NCI-H128 (cell line): ENCODE data around the gene MT3.

Source experiments
- DNase-seq: peaks from one replicate; lab custom pipeline; 2025; ENCODE audit not compliant: unreplicated experiment; lab: John Stamatoyannopoulos, UW

Gene MT3

DNA sequence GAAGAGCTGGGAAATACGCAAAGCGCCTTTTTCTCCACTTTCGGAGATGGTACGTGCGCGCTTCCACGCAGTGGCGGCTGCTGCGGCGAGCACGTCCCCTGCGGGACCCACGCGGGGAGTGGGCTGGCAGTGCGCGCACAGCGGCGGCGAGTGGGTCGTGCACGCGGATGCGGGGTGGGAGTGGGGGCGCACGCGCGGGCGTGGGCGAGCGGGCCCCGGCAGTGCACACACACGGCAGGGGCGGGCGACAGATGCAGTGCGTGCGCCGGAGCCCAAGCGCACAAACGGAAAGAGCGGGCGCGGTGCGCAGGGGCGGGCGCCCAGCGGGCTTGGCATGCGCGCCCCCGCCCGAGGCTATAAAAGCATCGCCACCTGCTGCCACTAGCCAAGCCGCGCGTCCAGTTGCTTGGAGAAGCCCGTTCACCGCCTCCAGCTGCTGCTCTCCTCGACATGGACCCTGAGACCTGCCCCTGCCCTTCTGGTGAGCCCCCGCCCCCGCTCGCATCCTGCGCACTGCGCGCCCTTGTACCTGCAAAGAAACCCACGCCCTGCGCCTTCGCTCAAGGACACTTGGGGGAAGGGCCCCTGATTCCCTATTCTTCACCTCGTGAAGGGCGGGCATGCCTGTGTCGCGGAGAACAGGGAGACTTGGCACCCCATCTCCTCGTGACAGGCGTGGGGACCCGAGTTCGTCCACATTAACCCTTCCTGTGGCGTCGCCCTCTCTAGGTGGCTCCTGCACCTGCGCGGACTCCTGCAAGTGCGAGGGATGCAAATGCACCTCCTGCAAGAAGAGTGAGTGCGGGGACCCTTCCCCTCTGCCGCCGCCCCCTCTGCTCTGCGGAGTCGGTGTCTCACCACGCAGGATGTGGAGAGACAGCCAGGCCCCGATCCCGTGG lies at the start of gene MT3:
TSS of gene MT3 (plus strand) at position 388 of the 899 bp plus-strand sequence. CDS start at position 451, 63 bp downstream.
- DNase-seq: peak; percentile 27

- no peak for DNase-seq
These were observed 49.7 kb upstream of the MT3 start for GRCh38 chr16:56539656-56540055.

DNA sequence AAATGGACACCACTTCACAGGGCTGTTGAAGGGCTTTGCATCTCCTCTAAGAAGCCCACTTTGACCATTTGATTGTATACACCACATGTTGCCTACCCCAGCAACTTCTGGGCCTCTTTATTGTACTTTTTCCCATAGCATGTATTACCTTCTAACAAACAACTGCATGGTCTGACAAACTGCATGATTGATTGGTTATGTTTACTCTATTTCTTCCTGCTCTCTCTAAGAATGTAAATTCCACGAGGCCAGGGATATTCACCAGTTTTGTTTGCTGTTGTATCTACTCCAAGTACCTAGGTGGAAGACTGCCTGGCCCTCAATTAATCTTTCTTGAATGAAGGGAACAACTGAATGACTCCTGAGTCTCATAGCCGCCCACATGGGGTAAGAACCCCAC lies 47.3 kb upstream of the MT3 start:
- DNase-seq: no peak

- no peak for DNase-seq
These were observed 42.0 kb upstream of the MT3 start for GRCh38 chr16:56547120-56547948.

DNA sequence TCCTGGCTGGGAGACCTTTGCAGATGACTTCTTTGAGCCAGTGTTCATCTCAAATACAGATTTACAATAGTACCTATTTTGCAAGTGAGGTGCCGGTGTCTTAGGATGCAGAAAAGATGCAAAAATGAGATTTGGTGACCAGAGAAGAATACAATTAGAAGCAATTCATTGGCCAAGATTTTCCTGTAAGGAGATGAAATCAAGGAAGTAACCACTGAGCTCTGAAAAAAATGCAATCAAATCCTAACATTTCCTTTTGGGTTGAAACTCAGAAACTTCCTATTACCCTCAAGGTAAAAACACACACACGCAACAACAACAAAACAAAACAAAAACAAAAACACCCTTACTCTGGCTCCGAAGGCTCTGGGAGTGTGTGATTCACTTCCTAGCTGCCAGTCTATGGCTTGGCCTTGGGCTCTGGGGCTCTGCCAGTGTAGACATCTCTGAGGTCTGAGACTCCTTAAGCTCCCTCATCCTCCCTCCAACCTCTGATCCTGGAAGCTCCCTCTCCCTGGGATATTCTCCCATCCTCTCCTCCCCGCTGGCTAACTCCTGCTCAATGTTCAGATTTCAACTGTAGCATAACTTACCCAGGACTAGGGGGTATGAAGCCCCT lies 41.3 kb upstream of the MT3 start:
- no peak for DNase-seq

DNA sequence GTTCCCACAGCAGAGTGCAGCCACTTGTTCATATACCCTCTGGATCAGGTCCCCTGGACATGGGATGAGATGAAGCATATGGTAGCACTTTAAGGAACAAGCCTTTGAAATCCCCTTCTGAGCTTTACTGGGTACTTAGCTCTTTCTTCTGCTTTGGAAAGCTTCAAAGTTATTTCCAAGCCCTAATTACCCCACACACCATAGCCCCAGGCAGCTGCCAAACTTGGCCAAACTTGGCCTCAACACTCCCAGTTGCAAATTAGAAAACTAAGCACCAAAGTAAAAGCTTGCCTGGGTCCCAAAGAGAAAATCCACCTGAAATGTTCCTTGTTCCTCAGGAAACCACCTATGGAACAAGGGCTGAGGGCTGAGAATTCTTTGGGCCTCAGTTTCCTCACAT lies 40.2 kb upstream of the MT3 start:
- DNase-seq: no peak

DNA sequence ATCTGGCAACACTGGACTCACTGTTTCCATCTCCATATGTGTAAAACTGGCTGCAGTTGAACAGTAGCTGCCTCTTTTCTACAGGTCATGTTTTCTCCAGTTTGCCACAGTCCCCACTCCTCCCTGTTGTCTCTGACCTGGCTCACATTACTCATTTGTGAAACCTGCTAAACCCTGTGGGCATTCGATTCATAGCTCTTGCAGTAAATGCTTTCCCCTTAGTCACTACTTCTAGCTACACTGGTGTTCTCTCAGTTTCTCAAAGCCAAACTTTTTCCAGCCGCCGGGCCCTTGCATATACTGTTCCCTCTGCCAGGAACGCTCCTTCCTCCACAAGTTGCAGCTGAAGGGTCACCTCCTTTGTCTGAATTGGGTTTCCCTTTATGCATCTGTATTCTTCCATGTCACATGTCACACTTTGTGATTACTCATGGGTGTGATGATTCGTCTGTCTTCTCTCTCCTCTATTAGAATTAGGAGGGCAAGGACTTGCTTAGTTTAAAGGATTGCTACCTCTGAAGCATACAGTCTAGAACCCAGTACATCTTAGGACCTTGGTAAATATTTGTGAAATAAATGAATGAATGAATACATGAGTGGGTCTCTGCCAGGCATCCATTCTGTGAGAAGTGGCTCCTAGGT lies 39.5 kb upstream of the MT3 start:
- no peak for DNase-seq

DNA sequence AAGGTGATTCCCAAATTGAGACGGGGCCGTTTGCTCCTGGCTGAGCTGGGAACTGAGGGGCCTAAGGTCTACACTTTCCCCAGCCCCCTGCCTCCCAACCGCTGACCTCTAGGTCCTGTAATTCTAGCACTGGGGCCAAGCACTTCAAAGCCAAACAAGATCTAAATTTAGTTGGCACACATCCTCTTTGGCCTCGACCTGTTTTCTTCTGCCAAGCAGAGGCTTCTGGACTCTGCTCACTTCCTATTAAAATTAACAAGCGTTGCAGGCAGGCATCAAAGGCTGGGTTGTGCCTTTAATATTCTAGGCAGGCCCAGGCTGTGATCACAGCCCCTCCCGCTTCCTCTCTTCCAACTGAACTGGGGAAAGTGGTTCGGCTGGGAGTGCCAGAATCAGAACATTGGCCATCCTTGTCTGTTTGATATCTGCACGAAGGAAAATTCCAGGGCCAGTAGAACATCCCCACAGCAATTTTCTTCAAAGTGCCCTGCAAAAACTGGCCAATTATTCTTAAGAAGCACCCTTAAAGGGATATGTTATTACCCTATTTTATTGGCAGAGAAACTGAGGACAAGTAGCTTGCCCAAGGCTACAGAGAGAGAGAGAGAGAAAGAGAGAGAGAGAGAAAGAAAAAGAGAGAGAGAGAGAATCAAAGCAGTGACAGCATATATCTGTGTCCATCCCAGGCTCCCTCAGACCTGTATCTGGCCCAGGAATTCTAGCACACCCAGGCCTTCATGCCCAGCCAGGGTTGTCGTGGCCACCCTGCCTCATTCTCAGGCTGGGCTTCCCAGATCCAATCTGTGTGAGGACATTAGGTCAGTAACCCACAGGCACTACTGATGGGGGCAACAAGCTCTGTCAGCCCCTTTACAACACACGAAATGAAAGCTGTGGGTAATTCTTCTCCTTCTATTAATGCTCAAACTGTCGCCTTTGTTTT lies 37.3 kb upstream of the MT3 start:
- DNase-seq: no peak

DNA sequence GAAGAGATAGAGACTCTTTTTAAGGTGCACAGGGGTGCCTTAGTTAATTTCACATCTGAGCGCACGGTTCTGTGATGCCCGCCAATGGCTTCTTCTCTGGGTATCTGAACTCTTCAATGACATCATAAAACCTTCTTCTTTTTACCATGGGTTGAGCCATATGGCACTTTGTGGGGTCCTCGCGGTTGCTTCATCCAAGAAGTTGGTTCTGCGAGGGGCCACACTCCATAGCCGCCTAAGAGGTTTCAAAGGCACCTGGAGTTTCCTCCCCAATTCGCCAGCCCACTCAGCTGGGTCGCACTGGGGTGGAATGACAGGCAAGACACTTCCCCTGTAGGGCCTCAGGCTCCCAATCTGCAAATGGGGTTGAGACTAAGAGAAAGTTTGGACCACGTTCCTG lies 34.9 kb upstream of the MT3 start:
- no peak for DNase-seq

GRCh38 chr16:56558024-56558747 lies 31.1 kb upstream of the MT3 start:
- no peak for DNase-seq

DNA sequence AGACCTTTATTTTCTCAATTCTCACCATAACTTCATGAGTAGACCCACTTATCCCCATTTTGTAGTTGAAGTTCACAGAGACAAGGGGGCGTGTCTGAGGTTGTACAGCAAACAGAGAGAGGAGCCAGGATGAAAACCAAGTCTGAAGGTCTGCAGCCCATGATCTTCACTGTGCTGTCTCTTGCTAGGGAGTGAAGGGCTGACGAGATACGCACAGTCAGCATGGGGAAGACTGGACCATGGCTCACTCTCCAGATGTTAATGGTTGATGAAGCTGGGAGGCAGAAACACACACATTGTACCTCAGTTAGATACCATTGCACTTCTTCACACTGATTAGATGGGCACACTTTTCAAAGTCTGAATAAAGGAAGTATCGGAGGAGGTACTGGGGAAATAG lies 30.2 kb upstream of the MT3 start:
- DNase-seq: no peak

- no peak for DNase-seq
These were observed 28.9 kb upstream of the MT3 start for GRCh38 chr16:56560447-56560846.

GRCh38 chr16:56561126-56561525 lies 28.2 kb upstream of the MT3 start:
- DNase-seq: no peak

GRCh38 chr16:56564793-56565477 lies 24.4 kb upstream of the MT3 start, which contains the start of gene MT4:
TSS of gene MT4 (plus strand) at chr16:56565073. CDS start at chr16:56565129, 56 bp downstream.
- DNase-seq: no peak

DNA sequence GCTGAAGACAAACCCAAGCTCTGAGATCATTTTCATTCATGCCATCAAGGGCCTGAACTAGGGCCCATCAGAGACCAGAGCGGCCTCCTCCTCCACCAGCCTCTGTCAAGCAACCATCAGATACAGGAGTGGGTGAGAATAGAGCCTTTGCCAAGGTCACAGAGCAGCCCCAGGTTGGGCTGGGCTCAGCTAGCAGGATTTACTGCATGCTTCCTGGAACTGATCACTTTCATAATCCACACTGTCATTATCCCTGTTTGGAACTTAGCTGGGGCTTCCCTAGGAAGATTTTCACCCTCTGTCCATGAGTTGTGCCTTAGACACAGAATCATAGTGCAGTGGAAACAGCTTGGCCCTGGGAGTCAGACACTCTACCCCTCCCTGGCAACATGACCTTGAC lies 19.4 kb upstream of the MT3 start:
- DNase-seq: no peak

DNA sequence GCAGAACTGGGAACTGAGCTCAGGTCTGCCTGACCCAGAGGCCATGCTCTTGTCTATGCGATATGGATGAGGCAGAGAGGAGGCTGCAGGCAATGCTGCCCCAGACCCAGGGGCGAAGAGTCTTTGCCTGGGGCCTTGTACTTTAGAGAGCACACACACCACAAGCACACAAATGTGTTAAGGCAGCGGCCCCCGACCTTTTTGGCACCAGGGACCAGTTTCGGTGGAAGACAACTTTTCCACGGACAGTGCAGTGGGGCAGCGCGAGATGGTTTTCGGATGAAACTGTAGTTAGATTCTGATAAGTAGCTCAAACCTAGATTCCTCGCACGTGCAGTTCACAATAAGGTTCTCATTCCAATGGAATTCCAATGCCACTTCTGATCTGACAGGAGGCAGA lies 17.8 kb upstream of the MT3 start:
- DNase-seq: no peak

- no peak for DNase-seq
These were observed 14.7 kb upstream of the MT3 start for GRCh38 chr16:56574625-56575024.

DNA sequence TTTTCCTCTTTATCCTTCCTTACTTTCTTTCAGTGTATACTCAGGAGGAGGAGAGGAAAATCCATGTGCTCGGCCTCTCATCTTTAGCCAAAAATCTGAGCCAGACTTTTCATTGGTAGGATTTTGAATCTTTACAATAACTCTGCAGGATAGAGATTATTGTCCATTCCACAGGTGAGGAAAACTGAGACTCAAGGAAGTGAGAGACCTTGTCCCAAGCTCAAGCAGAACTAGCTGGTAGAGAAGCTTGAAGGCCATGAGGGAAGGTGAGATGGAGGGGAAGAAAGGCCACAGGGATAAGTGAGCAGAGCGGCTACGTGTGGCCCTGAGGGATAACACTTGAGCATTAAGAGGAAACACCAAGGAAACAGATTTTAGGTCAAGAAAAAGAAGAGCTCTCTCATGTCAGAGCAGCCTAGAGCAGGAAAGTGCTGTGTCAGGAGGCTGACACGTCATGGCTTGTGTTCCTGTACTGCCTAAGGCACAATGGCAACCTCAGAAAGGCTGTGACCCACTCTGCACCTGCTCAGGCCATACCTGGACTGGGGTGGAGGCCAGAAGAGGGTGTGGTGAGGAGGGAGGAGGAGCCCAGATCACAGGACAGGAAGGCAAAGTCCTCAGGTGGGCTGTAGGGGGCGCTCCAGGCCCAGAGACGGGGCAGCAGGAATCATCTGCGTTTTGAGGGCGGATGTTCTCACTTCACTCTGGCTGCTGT lies 12.6 kb upstream of the MT3 start:
- DNase-seq: no peak
